Smooth muscle cell of the brain vasculature (primary cell): ENCODE results near the gene AGXT2.
A peak's percentile ranks its signal among the peaks of the same experiment; 100 is the strongest.

Experiments
- DNase-seq: peaks from one replicate; pipeline ENCODE4 v3.0.0-alpha.2; 2012; ENCODE audit warnings: low read depth, low spot score

Gene AGXT2, protein sequence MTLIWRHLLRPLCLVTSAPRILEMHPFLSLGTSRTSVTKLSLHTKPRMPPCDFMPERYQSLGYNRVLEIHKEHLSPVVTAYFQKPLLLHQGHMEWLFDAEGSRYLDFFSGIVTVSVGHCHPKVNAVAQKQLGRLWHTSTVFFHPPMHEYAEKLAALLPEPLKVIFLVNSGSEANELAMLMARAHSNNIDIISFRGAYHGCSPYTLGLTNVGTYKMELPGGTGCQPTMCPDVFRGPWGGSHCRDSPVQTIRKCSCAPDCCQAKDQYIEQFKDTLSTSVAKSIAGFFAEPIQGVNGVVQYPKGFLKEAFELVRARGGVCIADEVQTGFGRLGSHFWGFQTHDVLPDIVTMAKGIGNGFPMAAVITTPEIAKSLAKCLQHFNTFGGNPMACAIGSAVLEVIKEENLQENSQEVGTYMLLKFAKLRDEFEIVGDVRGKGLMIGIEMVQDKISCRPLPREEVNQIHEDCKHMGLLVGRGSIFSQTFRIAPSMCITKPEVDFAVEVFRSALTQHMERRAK

DNA sequence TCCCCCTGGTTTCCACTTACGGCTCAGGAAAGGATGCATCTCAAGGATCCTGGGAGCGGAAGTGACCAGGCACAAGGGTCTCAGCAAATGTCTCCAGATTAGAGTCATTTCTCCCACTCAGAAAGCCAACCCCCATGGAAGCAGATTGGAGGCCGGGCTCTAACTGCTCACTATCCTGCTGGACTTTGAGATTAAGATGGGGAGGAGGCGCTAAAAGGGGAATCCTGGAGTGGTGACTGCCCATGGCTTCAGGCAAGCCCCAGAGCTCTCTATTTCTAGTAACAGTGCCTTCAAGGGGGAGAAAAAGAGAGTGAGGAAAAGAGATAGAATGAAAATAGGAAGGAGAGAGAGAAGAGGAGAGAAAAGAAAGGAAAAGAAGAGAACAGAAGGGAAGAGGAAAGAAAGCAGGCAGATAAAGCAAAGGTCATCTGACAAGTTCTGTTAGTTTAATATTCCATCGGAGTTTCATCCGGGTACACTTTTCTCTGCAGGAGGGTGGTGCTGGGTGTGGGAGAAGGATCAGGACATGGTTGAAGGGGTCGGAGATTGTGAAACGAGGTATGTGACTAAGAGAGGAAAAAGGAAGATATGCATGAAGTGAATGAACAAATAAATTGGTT, at the start of gene AGXT2:
Gene AGXT2, minus strand, starts transcription at position 165 of the 620 bp plus-strand sequence. Its CDS starts 57 bp downstream, at position 108.
- DNase-seq = no peak

DNA sequence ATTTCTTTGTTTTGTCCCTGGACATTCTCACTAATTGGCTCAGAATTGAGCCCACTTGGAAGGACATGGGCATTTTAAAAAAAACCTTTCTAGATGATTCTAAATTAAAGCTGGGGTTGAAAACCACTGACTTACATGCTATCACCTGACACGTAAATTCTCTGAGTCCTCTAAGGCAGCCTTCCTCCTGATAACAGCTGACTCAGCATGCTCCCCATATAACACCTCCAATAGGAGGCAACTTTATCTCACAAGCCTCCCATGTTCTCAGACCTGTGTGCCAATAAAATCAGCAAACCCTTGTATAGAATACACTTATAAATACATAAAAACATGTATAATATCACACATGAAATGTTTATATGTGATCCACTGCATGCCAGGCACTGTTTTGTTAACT, 49.2 kb upstream of the AGXT2 start:
- no peak for DNase-seq

DNA sequence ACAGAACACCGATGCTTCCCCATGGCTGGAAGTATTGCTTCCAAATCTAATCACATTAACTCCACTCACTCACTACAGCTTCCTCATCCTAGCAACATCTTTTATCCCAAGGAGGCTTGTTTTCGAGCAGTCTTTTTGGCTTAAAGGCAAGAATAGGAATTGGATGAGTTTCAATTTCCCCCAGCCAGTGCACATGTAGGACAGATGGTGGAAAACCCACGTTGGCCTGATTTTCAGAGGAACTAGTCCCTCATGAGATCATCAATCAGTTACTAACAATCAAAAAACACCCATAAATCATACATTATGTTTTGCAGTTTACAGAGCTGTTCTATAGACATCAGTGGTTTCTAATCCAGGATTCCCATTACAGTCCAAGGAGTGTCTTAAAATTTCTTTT, 48.5 kb upstream of the AGXT2 start:
- no peak for DNase-seq

DNA sequence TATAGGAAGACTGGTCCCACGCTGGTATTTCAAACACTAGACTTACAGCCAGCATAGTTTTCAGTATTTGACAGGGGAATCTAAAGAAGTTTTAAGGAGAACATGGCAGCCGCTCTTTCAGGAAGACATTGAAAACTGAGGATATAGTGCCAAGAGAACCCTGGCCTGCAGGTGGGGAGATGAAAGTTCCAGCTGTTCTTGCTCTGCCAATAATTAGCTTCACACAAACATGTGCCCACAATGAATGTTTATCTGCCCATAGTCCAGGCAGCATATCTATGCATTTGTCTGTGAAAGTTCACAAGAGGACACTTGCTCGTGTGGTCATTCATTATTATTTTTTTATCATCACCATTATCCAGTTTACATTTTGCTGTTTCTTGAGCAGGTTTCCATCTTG, 47.6 kb upstream of the AGXT2 start:
- DNase-seq = no peak

DNA sequence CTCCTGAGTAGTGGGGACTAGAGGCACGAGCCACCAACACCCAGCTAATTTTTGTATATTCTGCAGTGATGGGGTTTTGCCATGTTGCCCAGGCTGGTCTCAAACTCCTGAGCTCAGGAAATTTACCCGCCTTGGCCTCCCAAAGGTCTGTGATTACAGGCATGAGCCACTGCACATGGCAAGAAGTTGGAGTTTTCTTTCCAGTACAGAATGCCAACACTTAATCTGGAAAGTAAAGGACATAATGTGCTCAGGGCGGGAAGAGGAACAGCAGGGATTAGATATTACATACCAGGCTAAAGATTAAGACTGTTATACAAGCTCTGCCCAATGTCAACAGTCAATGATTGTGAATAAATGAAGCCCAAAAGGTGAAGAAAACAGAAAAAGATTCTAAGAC, 47.2 kb upstream of the AGXT2 start:
- DNase-seq = no peak

DNA sequence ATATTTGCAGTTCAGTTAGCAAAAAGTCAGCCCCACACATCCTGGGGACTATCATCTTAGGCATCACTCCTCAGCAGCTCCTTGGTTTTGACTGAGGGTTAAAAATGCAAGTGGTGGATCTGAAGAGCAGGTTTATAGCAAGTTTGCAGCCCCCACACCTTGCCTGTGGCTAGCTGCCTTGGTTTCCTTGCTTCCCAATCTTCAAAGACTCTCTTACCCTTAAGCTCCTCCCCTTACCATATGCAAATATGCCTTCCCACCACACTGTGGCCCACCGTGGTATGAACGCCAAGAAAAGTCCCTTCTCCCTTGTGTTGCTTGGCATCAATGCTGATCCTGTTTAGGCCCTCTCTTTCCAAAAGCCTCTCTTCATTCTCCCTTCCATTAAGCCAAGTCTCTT, 45.0 kb upstream of the AGXT2 start:
- no peak for DNase-seq

DNA sequence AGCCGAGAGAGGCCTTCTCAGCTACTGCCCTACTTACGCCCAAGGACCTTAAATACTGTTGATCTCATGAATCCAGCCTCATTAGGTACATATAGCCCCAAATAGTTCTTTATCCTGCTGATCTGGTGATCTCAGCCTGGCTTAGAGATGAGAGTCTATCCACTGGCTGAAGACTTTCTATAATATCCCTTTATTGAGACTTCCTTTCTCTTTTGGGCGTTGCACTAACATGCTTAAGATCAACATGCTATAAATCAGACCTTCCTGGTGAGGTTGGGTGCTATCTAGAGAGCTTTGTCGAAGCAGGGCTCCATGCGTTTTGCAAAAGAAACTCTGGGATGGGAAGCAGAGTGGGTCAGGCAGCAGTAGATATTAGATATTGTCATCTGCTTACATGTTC, 44.0 kb upstream of the AGXT2 start:
- DNase-seq = no peak

DNA sequence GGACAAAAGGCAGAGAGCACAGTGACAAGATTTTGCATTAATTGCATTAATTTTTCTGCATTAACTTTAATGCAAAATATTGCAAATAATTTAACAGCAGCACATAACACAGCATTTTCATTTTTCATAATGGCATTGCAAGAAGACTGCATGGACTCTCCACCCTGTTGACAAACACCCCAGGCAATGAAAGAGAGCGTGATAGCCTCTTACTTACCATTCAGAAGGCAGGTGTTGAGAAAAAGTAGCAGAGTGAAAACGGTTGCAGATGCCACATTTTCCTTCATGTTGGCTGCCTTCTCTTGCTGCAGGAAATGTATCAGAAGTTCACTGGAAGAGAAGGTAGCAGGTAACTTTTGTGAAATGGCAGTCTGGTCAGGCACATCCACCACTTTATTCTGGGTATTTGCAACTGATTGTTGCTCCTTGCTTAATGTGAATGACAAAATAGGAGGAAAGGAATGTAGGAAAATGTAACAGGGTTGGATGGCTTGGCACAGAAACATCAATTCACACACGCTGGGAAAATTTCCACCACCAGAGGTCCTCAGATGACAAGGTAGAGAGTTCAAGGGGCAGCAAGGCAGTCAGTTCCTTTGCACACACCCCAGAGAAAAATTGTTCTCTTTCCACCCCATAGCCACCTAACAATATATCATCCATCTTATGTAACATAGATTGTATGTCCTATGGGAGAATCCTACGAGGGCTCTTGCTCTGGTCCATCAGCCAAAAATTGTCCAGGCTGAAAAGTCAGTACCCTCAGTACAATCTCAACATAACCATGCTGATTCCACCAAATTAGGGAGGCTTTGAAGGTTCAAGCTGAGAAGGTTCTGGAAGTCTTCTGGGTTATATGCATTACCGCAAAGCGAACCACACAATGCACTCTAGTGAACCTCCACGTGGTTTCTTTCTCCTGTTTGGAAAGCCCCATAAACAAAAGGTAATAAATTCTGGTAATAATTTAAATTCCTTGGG, 41.9 kb upstream of the AGXT2 start:
- peak; percentile 29 for DNase-seq

DNA sequence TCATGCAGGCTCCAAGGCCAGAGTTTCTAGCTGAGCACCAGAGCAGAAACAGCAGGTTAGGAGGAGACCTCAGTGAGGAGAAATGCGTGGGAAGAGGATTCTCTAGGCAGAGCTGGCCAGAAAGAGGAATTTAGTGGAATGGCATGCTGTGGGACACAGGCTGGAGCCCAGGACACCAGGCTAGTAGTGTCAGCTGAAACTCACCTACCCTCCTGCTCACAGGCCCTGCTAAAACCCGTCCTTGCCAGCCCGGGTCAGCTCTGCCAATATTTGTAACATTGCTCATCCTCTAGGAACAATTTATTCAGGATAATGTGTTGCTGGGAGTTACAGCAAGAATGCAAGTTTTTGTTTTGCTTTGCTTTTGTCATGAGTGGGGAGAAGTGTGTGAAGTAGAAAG, 40.2 kb upstream of the AGXT2 start:
- DNase-seq = no peak

DNA sequence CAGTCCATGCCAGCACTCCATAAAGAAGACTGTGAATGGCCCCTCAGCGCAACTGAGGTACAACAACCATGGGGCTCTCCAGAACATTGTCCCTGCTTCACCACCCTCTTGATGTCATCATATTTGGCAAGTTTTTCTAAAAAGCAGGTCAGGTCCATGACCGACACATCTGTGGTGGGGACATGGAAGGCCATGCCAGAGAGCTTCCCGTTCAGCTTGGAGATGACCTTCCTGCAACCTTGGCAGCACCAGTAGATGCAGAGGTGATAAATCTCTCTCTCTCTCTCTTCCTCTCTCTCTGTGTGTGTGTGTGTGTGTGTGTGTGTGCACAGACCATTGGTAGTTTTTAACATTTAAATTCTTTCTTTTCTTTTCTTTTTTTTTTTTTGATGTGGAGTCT, 35.4 kb upstream of the AGXT2 start:
- DNase-seq = no peak

DNA sequence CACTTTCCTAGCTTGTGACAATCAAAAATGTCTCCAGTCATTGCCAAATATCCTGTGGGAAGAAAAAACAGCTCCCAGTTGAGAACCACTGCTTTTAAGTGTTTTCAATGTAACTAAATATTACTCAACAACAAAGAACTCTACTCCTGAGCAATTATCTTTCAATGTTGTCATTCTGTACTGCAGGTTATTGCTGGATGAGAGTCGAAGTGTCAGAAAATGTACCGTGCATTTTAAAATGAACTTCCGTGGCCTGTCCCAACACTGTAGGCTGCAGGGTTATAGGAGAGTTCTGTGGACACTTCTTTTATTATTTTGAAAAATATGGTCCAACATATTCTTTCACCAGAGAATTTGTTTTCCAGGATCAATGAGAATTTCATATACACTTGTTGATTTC, 34.8 kb upstream of the AGXT2 start:
- no peak for DNase-seq

DNA sequence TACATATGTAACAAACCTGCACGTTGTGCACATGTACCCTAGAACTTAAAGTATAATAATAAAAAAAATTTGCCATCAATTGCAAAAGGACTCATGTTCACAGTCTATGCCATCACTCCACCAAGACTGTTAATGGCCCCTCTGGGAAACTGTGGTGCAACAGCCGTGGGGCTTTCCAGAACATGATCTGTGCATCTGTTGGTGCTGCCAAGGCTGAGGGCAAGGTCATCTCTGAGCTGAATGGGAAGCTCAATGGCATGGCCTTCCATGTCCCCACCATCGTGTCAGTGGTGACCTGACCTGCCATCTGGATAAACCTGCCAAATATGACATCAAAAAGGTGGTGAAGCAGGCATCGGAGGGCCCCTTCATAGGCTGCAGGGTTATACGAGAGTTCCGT, 33.4 kb upstream of the AGXT2 start:
- no peak for DNase-seq

DNA sequence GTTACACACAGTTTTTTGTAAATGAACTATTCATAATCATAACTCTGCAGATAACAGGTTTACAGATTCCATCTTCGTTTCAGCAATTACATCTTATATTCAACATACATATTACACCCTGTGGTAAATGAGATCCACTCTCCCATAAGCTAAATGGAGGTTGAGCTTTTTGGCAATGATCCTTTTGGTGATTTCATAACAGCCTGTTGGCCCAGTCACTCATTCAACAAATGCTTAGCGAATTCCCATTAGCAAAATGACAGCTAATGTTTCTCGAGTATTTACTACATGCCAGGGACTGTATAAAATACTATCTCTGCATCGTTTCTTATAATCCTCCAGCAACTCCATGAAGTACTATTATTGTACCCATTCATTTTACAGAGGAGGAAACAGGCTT, 25.4 kb upstream of the AGXT2 start:
- DNase-seq = no peak

DNA sequence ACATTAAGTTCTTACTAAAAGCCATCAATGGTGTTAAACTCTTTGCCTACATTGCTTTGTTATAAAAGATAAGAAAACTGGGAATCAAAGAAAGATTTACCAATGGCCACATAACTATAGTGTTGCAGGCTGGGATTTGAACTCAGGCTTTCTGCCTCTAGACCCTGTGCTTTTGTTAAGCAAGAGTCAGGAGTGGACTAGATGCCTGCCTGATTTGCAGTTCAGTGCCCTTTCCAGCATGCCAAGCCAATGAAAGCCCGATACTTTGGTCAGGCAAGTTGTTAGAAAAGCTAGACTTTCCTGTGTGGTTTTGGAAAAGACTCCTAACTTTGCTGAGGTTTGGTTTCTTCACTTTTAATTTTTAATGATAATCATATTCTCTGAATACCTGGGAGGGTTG, 21.4 kb upstream of the AGXT2 start:
- DNase-seq = no peak

DNA sequence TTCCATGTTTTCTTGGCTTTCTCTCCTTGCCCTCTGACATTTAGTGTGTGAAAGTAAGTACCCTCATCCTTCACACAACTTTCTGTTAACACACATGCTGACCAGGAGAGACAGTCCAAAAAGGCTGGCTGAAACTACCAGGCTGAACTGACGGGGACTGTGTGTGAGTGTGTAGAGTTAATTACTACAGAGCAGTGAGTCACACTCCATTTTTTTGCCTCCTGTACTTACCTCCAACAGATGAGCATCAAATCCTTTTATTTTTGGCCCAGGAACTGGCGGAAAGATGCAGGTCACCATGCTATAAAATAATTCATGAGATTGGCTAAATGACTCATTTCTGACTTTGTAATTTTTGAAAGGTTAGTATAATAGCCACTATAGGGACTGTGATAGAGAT, 20.2 kb upstream of the AGXT2 start:
- no peak for DNase-seq

DNA sequence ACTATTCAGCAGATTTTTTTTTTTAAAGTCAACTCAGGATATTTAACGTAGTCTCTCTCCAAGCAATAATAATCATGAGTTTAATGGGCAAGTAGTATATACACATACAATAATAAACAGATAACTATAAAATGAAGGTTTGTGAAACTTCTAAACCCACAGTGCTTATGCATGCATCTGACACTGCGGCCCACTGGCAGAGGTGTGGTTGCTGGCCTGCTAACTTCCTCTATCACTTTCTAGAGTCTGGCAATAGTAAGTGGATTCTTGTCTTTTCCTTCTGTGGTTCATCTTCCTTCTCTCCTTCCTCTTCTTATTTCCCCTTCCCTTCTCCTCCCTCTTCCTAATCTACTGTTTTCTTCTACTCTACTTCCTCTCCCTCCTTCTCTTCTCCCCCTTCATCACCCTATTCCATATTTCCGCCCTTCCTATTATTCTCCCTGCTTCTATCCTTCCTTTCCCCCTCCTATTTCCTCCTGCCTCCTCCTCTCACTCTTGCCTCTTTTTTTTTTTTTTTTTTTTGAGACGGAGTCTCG, 18.6 kb upstream of the AGXT2 start:
- DNase-seq = no peak

DNA sequence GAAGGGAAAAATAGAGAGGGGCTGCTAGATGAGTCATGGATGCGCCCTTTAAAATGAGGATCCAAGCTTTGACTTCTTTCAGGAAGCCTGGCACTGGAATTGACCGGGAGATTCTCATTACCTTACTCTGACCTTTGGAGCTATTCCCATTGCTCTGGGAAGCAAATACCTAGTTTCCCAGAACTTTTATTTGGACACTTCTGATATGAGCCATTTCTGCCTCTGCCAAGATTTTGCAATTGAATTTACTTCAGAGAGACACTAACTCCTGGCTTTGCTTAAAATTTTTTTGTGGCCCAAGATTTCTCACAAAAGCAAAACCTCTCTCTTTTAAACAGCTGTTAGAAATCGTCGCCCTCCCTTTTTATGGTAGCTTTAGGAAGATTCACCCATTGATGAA, 15.7 kb upstream of the AGXT2 start:
- no peak for DNase-seq

DNA sequence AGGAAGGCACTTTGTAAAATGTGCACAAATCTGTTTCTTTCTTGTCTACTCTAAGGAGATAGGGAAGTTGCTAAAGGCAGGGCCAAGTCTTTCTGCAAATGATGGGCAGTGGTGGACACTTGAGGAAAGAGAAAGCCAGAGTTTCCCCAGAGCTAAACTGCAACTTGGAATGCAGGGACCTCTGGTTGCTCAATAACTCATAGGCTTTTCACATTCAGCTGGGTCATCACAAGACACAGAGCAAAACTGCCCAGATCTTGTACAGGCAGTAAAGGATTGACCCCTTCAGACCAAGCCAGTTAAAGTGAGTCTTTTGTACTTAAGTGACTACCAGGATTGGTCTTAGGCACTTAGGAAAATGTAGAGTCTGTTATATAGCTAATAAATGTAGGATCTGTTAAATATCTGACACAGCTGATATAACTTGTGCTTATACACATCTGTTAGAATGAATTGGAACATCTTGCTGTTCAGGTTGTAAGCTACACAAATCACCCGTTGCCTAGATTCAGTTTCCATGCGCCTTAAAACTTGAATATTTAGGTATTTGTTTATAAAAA, 13.5 kb upstream of the AGXT2 start:
- no peak for DNase-seq

DNA sequence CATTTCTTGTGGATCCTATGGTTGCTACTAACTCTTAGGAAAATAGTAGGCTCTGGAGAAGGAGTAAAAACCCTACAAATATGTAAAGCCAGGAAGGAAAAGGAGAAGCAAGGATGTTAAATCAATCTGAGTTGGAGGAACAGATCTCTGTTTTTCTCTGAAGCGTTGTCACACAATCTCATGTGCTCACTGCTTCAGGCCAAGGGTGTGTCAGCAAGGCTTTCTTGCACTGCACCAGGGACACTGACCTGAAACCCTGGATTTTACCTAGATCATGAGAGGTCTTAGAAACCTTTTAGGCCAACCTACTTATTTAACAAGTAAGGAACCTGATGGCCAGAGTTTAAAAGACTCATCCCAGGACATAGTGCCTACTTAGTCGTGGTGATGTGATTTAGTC, 12.5 kb upstream of the AGXT2 start:
- DNase-seq = no peak

DNA sequence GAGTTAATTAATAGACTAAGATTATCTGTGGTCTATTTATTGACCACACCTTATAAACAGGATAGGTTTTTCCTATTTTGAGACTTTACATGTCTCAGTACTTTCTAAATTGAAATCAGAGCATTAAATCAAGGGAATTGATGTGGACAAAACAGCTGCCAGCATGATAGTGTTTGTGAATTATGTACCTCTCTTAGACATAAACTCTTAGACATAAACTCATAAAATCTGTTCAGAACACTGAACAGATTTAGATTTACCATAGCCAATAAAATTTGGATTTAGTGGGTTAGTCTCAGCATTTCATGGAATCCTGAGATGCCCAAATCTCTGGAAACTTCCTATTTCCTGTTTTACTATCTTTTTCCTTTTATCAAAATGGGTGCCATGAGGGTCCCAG, 11.5 kb upstream of the AGXT2 start:
- no peak for DNase-seq

DNA sequence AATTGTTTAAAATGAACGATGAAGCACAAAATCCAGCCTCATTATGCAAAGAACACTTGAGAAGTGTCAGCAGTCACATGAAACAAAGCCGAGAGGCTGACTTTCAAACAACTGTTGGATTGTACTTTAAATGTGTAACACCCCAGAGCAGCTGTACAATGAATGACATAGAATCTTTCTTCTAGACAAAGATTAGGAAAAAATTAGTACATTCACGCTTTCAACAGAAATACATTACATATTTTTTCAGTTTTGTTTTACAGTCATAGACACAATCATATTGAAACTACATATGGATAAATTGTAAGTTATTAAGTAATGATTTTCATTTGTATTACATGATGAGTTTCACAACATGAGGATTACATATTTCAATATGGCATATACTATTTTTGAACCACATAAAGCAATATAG, 10.6 kb upstream of the AGXT2 start:
- no peak for DNase-seq
